Thyroid gland (tissue), 4 donors: ENCODE results near the gene C10orf105. TPM values are rescaled to one million over a fixed set of nuclear protein-coding genes. Genes with fewer than 3 reads are reported as not detected.

Experiments
- DNase-seq, 2 donors: peaks; one replicate each; pipeline ENCODE4 v3.0.0-alpha.2; 2019
- H3K27ac ChIP-seq, 3 donors: fragments of 200-600 bp; sonication (generic); 1 replicate in 2 of 3; 2 replicates in 1 of 3; pipeline ENCODE4 v1.5.1; 2016 to 2019; ENCODE audit warnings: mild to moderate bottlenecking in 1 of 3, moderate library complexity in 1 of 3
- H3K27me3 ChIP-seq: fragments of 200-600 bp; sonication (generic); one replicate; pipeline ENCODE4 v1.5.1; 2019
- H3K36me3 ChIP-seq, 2 donors: fragments of 200-600 bp; sonication (generic); one replicate each; pipeline ENCODE4 v1.5.1; 2016 to 2019
- H3K4me1 ChIP-seq, 2 donors: fragments of 200-600 bp; sonication (generic); one replicate each; pipeline ENCODE4 v1.5.1; 2017 to 2019
- H3K4me3 ChIP-seq, 3 donors: fragments of 200-600 bp; sonication (generic); replicated peaks in 1 of 3; 1 replicate in 2 of 3; 2 replicates in 1 of 3; pipeline ENCODE4 v1.5.1; 2016; ENCODE audit warnings: mild to moderate bottlenecking in 1 of 3
- H3K9me3 ChIP-seq: fragments of 200-600 bp; sonication (generic); one replicate; pipeline ENCODE4 v1.5.1; 2017
- POLR2A ChIP-seq, 2 donors: fragments of 450-650 bp; IDR thresholded peaks; one replicate each; pipeline ENCODE4 v1.6.1; 2017; ENCODE audit warnings: antibody characterized with exemption in 2 of 2, mild to moderate bottlenecking in 2 of 2, moderate library complexity in 1 of 2
- WGBS, 2 donors: methylation state at CpG; one replicate each; pipeline ENCODE4 v1.1.5; 2017; 5-methylcytosine and 5-hydroxymethylcytosine counted together
- intact Hi-C: fragments of 100-400 bp; cut with DNase I; formaldehyde crosslinking; loops from one replicate; pipeline ENCODE4 v1.15.1; 2023
- total RNA-seq, 4 donors: library from RNA; depleted of rRNA; stranded (reverse); fragments of >200 nt; gene quantifications; one replicate each; pipeline ENCODE4 v1.2.3, GENCODE V29; 2016
- TF ChIP-seq, protein P1 (sequence below), 6 experiments: fragments of 200-600 bp in 3 of 6; fragments of 450-650 bp in 3 of 6; sonication (generic) in 3 of 6; IDR thresholded peaks; one replicate each; pipeline ENCODE4 v1.5.1; 2016 to 2019; ENCODE audit warnings: antibody characterized with exemption in 6 of 6, mild to moderate bottlenecking in 2 of 6, inconsistent platforms in 1 of 6, moderate library complexity in 1 of 6

The C10orf105 gene
- total RNA-seq, 4 donors from 2014 or later: not detected

DNA sequence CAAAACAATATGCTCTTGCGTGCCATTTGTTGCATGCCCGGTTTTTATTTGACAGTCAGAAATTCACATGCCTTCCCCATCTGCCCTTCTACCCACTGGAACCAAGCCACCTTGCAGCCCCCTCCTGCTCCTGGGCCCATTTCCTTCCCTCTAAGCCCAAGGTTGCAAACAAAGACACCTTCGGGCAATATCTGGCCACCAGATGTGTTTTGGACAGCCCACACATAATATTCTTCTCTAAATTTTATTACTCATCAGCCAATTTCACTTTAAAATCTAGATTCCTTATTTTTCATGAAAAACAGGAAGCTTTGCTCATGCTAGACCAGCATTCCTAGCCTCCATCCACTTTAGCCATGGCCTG lies 18.2 kb upstream of the C10orf105 start:
- Histone ChIP-seq H3K9me3 (no peaks in the 10 kb centered on the region), H3K4me1 (peaks cover 18 to 30% of the 10 kb centered on the region in 2 donors), H3K36me3 (no peaks in the 10 kb centered on the region), H3K27me3 (no peaks in the 10 kb centered on the region), H3K4me3 (no peak overlapping the region), H3K27ac (peak overlapping the region in 1 of 3 donors; percentile 52)
- 73 to 79% methylated on average over 3 of the region's 3 CpGs for WGBS, 2 donors
- TF ChIP-seq, protein P1, sequence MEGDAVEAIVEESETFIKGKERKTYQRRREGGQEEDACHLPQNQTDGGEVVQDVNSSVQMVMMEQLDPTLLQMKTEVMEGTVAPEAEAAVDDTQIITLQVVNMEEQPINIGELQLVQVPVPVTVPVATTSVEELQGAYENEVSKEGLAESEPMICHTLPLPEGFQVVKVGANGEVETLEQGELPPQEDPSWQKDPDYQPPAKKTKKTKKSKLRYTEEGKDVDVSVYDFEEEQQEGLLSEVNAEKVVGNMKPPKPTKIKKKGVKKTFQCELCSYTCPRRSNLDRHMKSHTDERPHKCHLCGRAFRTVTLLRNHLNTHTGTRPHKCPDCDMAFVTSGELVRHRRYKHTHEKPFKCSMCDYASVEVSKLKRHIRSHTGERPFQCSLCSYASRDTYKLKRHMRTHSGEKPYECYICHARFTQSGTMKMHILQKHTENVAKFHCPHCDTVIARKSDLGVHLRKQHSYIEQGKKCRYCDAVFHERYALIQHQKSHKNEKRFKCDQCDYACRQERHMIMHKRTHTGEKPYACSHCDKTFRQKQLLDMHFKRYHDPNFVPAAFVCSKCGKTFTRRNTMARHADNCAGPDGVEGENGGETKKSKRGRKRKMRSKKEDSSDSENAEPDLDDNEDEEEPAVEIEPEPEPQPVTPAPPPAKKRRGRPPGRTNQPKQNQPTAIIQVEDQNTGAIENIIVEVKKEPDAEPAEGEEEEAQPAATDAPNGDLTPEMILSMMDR (IDR thresholded peaks at IDR 0.05): no peak
- no peak for TF ChIP-seq POLR2A (IDR thresholded peaks at IDR 0.05)
- intact Hi-C loops: no loop called here
- no peak for DNase-seq

DNA sequence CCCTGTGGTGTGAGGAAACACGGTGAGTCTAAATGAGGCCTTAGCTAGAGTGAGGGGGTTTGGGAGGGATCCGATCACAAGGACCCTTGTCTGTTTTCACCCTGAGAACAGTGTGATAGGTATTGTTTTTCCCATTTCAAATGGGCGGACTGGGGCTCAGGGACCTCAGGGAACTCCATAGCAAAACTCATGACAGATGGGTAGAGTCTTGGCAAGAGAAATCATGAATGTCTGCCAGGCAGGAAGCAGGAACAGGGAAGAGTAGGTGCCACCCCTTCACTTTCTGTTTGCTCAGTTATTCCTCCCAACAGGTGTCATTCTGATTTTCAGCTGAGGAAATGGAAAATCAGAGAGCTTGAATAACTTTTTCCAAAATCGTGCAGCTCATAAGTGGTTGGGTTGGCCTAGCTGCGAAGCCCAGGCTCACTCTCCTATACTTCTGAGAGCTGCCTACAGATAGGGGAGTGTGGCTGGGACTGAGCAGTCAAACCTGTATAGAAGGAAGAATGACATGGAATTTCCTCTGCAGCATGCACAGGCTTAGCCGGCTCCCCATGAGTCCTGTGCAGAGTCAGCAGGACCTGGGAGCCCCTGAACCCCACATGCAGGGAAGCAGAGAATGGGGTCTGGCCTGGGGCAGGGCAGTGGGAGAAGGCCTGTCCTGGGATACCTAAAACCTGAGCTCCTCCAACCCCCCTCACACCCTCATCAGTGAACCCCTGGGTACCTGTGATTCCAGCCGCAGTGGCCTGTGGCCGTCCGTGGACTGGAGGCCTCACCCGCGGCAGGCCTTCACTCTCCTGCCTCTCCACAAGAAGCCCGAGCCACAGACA lies 17.6 kb upstream of the C10orf105 start:
- intact Hi-C loops: no loop called here
- Histone ChIP-seq H3K9me3 (no peaks in the 10 kb centered on the region), H3K4me3 (no peak overlapping the region), H3K27ac (peak overlapping the region; percentile 29 to 52 (median 52)), H3K27me3 (no peaks in the 10 kb centered on the region), H3K4me1 (peaks cover 18 to 30% of the 10 kb centered on the region in 2 donors), H3K36me3 (no peaks in the 10 kb centered on the region)
- DNase-seq: peak in 1 of 2 donors; percentile 28
- WGBS, 2 donors: 73 to 75% methylated on average over 11 to 12 of the region's 12 CpGs
- no peak for TF ChIP-seq POLR2A (IDR thresholded peaks at IDR 0.05)

DNA sequence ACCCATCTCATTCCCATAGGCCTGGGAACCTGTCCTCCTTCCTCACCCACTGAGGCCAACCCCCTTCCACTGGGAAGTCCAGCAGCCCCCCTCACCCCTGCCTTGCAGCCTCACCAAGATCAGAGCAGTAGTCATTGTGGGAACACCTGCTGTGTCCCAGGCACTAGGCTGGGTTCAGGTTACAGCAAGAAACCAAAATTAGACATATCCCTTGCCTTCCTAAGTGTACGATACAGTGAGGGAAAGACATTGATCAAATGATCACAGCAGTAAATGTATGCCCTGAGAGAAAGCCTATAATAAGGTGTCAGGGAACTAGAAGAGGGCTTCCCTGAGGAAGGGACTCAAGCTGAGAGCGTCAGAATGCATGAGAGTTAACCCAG lies 17.0 kb upstream of the C10orf105 start:
- no peaks in the 10 kb centered on the region for H3K9me3 ChIP-seq
- no peaks in the 10 kb centered on the region for H3K27me3 ChIP-seq
- H3K27ac ChIP-seq: peak overlapping the region; percentile 29 to 52 (median 52)
- intact Hi-C loops: no loop called here
- H3K4me1 ChIP-seq: peaks cover 18 to 30% of the 10 kb centered on the region in 2 donors
- no peak for DNase-seq
- 88 to 96% methylated on average over 2 of the region's 2 CpGs for WGBS, 2 donors
- H3K36me3 ChIP-seq: no peaks in the 10 kb centered on the region
- TF ChIP-seq POLR2A (IDR thresholded peaks at IDR 0.05): no peak
- TF ChIP-seq, protein P1 (IDR thresholded peaks at IDR 0.05): no peak
- no peak overlapping the region for H3K4me3 ChIP-seq

DNA sequence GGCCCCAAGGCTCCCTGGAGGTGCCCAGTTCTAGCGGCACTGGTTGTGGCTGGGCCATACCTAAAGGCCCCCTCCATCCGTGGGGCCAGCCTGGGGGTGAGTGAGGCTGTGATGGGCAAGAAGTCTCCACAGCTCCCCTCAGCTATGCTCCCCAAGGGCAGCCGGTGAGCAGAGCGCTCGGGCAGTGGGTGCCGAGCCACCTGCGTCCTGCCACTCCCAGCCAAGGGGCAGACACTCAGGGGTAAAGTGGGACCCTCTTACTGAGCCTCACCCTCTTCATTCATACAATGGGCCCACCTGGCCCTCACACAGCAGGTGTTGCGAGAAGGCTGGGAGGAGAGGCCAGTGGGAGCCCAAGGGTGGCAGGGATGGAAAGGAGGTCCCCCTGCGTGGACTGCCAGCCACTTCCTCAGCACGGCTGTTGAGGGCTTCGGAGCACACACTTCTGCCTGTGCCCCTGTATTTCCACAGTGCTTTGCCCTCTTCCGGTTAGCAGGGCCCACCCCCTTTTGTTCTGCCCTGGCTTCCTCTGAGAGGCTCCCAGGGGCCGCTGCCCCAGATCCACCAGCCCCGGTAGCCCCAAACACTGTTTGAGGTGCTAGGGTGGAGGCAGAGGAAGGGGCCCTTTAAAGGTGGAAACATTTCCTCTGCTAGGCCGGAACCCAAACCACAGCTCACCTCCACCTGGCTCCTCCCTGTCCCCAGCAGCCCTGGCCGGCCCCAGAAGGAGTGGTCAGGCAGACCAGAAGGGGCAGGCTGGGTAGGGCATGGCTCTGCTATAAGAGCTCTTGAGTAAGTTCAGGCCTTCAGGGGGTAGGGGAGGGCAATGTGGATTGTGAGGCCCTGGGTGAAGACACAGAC lies 16.4 kb upstream of the C10orf105 start:
- Histone ChIP-seq H3K27me3 (no peaks in the 10 kb centered on the region), H3K4me3 (no peak overlapping the region), H3K4me1 (peaks cover 18 to 30% of the 10 kb centered on the region in 2 donors), H3K36me3 (no peaks in the 10 kb centered on the region), H3K27ac (peak overlapping the region in 2 of 3 donors; percentile 52), H3K9me3 (no peaks in the 10 kb centered on the region)
- 65 to 79% methylated on average over 14 to 15 of the region's 16 CpGs for WGBS, 2 donors
- peak; percentile 26 to 45 for DNase-seq
- TF ChIP-seq, protein P1 (IDR thresholded peaks at IDR 0.05): no peak
- TF ChIP-seq POLR2A (IDR thresholded peaks at IDR 0.05): no peak
- intact Hi-C loops: no loop called here

DNA sequence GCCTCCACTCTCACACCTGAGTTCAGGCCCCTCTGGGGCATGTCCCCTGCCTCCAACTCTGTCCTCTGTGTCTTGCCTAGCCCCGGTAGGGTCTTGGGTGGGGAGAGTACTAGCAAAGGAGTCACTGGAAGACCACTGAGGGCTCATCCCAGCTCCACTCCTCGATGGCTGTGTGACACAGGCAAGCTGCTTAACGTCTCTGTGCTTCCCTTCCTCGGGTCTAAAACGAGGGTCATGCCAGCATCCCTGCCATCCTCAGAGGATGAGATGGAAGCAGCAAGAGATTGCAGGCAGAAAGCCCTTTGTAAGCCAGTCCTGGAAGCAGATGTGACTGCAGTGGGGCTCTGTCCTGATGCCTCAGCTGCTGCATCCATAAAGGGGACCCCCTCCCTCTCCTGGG lies 15.2 kb upstream of the C10orf105 start:
- 82 to 90% methylated on average over 3 to 5 of the region's 5 CpGs for WGBS, 2 donors
- Histone ChIP-seq H3K27me3 (no peaks in the 10 kb centered on the region), H3K9me3 (no peaks in the 10 kb centered on the region), H3K4me1 (peaks cover 18 to 31% of the 10 kb centered on the region in 2 donors), H3K27ac (no peak overlapping the region), H3K36me3 (no peaks in the 10 kb centered on the region), H3K4me3 (no peak overlapping the region)
- intact Hi-C loops: no loop called here
- TF ChIP-seq POLR2A (IDR thresholded peaks at IDR 0.05): no peak
- TF ChIP-seq, protein P1 (IDR thresholded peaks at IDR 0.05): no peak
- no peak for DNase-seq
